GM18858 (cell line): ENCODE measurements around the gene VASH2.

Experiments
- ATAC-seq: cut with Tn5 transposase; IDR thresholded peaks from one replicate; pipeline ENCODE4 v1.9.1; 2021; ENCODE audit not compliant: unreplicated experiment

Gene VASH2

GRCh38 chr1:212928323-212929291 lies 21.7 kb upstream of the VASH2 start:
- ATAC-seq, result peak; percentile 61

GRCh38 chr1:212930986-212931678 lies 19.2 kb upstream of the VASH2 start:
- no peak for ATAC-seq

- ATAC-seq, result no peak
These were observed 16.4 kb upstream of the VASH2 start for GRCh38 chr1:212933815-212934471.

GRCh38 chr1:212935387-212935981 lies 14.9 kb upstream of the VASH2 start:
- no peak for ATAC-seq

GRCh38 chr1:212937034-212937433 lies 13.3 kb upstream of the VASH2 start:
- no peak for ATAC-seq

- ATAC-seq, result no peak
These were observed 11.5 kb upstream of the VASH2 start for GRCh38 chr1:212938846-212939245.

- ATAC-seq, result no peak
These were observed 8.9 kb upstream of the VASH2 start for GRCh38 chr1:212941452-212941851.

GRCh38 chr1:212942679-212943392 lies 7.5 kb upstream of the VASH2 start:
- ATAC-seq, result no peak

GRCh38 chr1:212943393-212943710 lies 7.0 kb upstream of the VASH2 start:
- ATAC-seq, result no peak

GRCh38 chr1:212944229-212944901 lies 6.0 kb upstream of the VASH2 start:
- ATAC-seq, result peak; percentile 65

- ATAC-seq, result no peak
These were observed 5.3 kb upstream of the VASH2 start for GRCh38 chr1:212945056-212945455.

GRCh38 chr1:212945463-212946160 lies 4.7 kb upstream of the VASH2 start:
- ATAC-seq, result no peak

- no peak for ATAC-seq
These were observed 3.5 kb upstream of the VASH2 start for GRCh38 chr1:212946872-212947271.

- ATAC-seq, result no peak
These were observed 570 bp upstream of the VASH2 start for GRCh38 chr1:212949771-212950170.

- ATAC-seq, result no peak
These were observed 995 bp downstream of the VASH2 start for GRCh38 chr1:212951126-212951946.

GRCh38 chr1:212951947-212952640 lies 1.8 kb downstream of the VASH2 start:
- no peak for ATAC-seq

GRCh38 chr1:212952641-212952976 lies 2.3 kb downstream of the VASH2 start:
- no peak for ATAC-seq

- no peak for ATAC-seq
These were observed 3.0 kb downstream of the VASH2 start for GRCh38 chr1:212953321-212953720.
